A549 (cell line): Measurements from ENCODE around the gene SNTG2. TPM values are rescaled to one million over a fixed set of nuclear protein-coding genes. Genes with fewer than 3 reads are reported as not detected.

Source experiments
- ATAC-seq, 2 experiments: fragments of 200-7000 bp in 1 of 2; fragments of >200 bp in 1 of 2; cut with Nextera tagmentation in 1 of 2; cut with Tn5 transposase in 1 of 2; 3 replicates each; pipeline versions ENCODE4 v1.8.0 to v1.9.1; 2018 to 2020; ENCODE audit warnings: mild to moderate bottlenecking in 1 of 2, moderate library complexity in 1 of 2
- CTCF ChIA-PET: fragments of 300-600 bp; sonication (Branson Sonifier 250); formaldehyde crosslinking; extraction: SDS; loops from one replicate; lab custom pipeline; 2021; ENCODE audit warnings: antibody characterized with exemption, inconsistent platforms; lab: Yijun Ruan, JAX
- POLR2A ChIA-PET: fragments of 350-600 bp; formaldehyde crosslinking; extraction: SDS; loops from one replicate; lab custom pipeline; 2021; ENCODE audit warnings: antibody characterized with exemption, inconsistent platforms; lab: Yijun Ruan, JAX
- DNase-seq, 2 experiments: peaks; one replicate each; pipeline versions ENCODE4 v3.0.0 to v3.0.0-alpha.2; 2011 to 2016; ENCODE audit warnings: low read depth in 1 of 2, low spot score in 1 of 2
- FAIRE-seq: peaks from 2 replicates; lab custom pipeline; 2011; peaks lifted over from hg19 to GRCh38; lab: Jason Lieb, UNC
- H3K27ac ChIP-seq, 2 experiments: fragments of >200 bp; sonication (Bioruptor Twin); formaldehyde crosslinking; 3 replicates each; pipeline ENCODE4 v1.5.1; 2016 to 2017
- H3K4me1 ChIP-seq: fragments of >200 bp; sonication (Bioruptor Twin); formaldehyde crosslinking; 3 replicates; pipeline ENCODE4 v1.6.1; 2016
- H3K4me2 ChIP-seq: fragments of >200 bp; sonication (Bioruptor Twin); formaldehyde crosslinking; 3 replicates; pipeline ENCODE4 v1.6.1; 2016
- H3K4me3 ChIP-seq: fragments of >200 bp; sonication (Bioruptor Twin); formaldehyde crosslinking; 3 replicates; pipeline ENCODE4 v1.5.1; 2016
- H3K9me3 ChIP-seq: fragments of >200 bp; sonication (Bioruptor Twin); formaldehyde crosslinking; 3 replicates; pipeline ENCODE4 v1.6.1; 2016
- CBX2 ChIP-seq: fragments of 200-600 bp; sonication (generic); IDR thresholded peaks from 2 replicates; pipeline ENCODE4 v1.6.1; 2016; ENCODE audit warnings: low read depth, mild to moderate bottlenecking, borderline replicate concordance
- CHD2 ChIP-seq: fragments of 150-350 bp; IDR thresholded peaks from 2 replicates; pipeline ENCODE4 v1.6.1; 2014; ENCODE audit warnings: low read length; ENCODE audit not compliant: partially characterized antibody
- CHD4 ChIP-seq: fragments of 200-600 bp; sonication (generic); IDR thresholded peaks from 2 replicates; pipeline ENCODE4 v1.6.1; 2016; ENCODE audit warnings: antibody characterized with exemption, mild to moderate bottlenecking, borderline replicate concordance
- EHMT2 ChIP-seq: fragments of 200-600 bp; sonication (generic); IDR thresholded peaks from 2 replicates; pipeline ENCODE4 v1.6.1; 2016; ENCODE audit warnings: antibody characterized with exemption, low read depth, mild to moderate bottlenecking, moderate library complexity
- EP300 ChIP-seq, 2 experiments: fragments of >200 bp; sonication (Bioruptor Twin); formaldehyde crosslinking; IDR thresholded peaks; 2 replicates in 1 of 2; 3 replicates in 1 of 2; pipeline ENCODE4 v1.6.1; 2016 to 2017
- FOSB ChIP-seq: fragments of 250-450 bp; sonication (Bioruptor Pico); IDR thresholded peaks from 2 replicates; pipeline ENCODE4 v1.5.0; 2020; ENCODE audit warnings: mild to moderate bottlenecking, moderate library complexity
- HDAC2 ChIP-seq: fragments of 200-600 bp; sonication (generic); IDR thresholded peaks from 2 replicates; pipeline ENCODE4 v1.6.1; 2016
- HEYL ChIP-seq: fragments of 250-450 bp; sonication (Bioruptor Pico); IDR thresholded peaks from 2 replicates; pipeline ENCODE4 v1.8.0; 2021; ENCODE audit warnings: mild to moderate bottlenecking, moderate library complexity
- HOXB13 ChIP-seq: fragments of 250-450 bp; sonication (Bioruptor Pico); IDR thresholded peaks from 2 replicates; pipeline ENCODE4 v1.5.0; 2020; ENCODE audit warnings: low read depth, mild to moderate bottlenecking, moderate library complexity
- HOXB5 ChIP-seq: fragments of 250-450 bp; sonication (Bioruptor Pico); IDR thresholded peaks from 2 replicates; pipeline ENCODE4 v1.5.0; 2020; ENCODE audit warnings: mild to moderate bottlenecking, moderate library complexity
- KDM1A ChIP-seq: fragments of 200-600 bp; sonication (generic); IDR thresholded peaks from 2 replicates; pipeline ENCODE4 v1.6.1; 2016; ENCODE audit warnings: low read depth, mild to moderate bottlenecking
- MAFK ChIP-seq: fragments of 450-650 bp; IDR thresholded peaks from 2 replicates; pipeline ENCODE4 v1.6.1; 2014; ENCODE audit not compliant: partially characterized antibody
- NR3C1 ChIP-seq: fragments of >200 bp; sonication (Bioruptor Twin); formaldehyde crosslinking; IDR thresholded peaks from 3 replicates; pipeline ENCODE4 v1.6.1; 2017
- PHF8 ChIP-seq: fragments of 200-600 bp; sonication (generic); IDR thresholded peaks from 2 replicates; pipeline ENCODE4 v1.6.1; 2016; ENCODE audit warnings: low read depth, mild to moderate bottlenecking, antibody characterized with exemption, moderate library complexity, borderline replicate concordance
- POLR2AphosphoS2 ChIP-seq: conservative IDR thresholded peaks from 2 replicates; pipeline ENCODE4 v1.6.1; 2012; ENCODE audit warnings: low read length, improper control_type of control experiment, inconsistent platforms
- RARB ChIP-seq: fragments of 250-450 bp; sonication (Bioruptor Pico); IDR thresholded peaks from 2 replicates; pipeline ENCODE4 v1.8.0; 2021; ENCODE audit warnings: mild to moderate bottlenecking, moderate library complexity
- RCOR1 ChIP-seq: fragments of 150-350 bp; IDR thresholded peaks from 2 replicates; pipeline ENCODE4 v1.6.1; 2014; ENCODE audit warnings: antibody characterized with exemption, low read length, low read depth
- RNF2 ChIP-seq: fragments of 200-600 bp; sonication (generic); IDR thresholded peaks from 2 replicates; pipeline ENCODE4 v1.6.1; 2016; ENCODE audit warnings: low read depth, mild to moderate bottlenecking, antibody characterized with exemption, moderate library complexity, borderline replicate concordance
- TFCP2L1 ChIP-seq: fragments of 250-450 bp; sonication (Bioruptor Pico); IDR thresholded peaks from 2 replicates; pipeline ENCODE4 v1.5.0; 2021; ENCODE audit warnings: mild to moderate bottlenecking
- ZFP36 ChIP-seq: fragments of 450-650 bp; IDR thresholded peaks from 2 replicates; pipeline ENCODE4 v1.6.1; 2014; ENCODE audit warnings: borderline replicate concordance; ENCODE audit not compliant: partially characterized antibody
- ZNF302 ChIP-seq: fragments of 250-450 bp; sonication (Bioruptor Pico); IDR thresholded peaks from 2 replicates; pipeline ENCODE4 v1.9.0; 2021; ENCODE audit warnings: inconsistent platforms, mild to moderate bottlenecking, moderate library complexity
- ZSCAN20 ChIP-seq: fragments of 250-450 bp; sonication (Bioruptor Pico); IDR thresholded peaks from 2 replicates; pipeline ENCODE4 v1.8.0; 2022; ENCODE audit warnings: mild to moderate bottlenecking, moderate library complexity
- WGBS: methylation state at CpG from one replicate; pipeline ENCODE4 v1.1.6; 2017; ENCODE audit errors: missing lambda C conversion rate; 5-methylcytosine and 5-hydroxymethylcytosine counted together
- polyA plus RNA-seq, 4 experiments: library from polyadenylated mRNA; depleted of rRNA in 3 of 4; stranded (reverse); fragments of >200 nt; fragmentation: RNase III in 1 of 4; extraction: RNeasy Plus Mini Kit Qiagen cat#74134 plus additional on column Dnase treatment in 1 of 4; gene quantifications; 2 replicates in 3 of 4; 3 replicates in 1 of 4; pipeline ENCODE4 v1.2.3, GENCODE V29; 2011 to 2017
- TF ChIP-seq, protein P1 (sequence below): IDR thresholded peaks from 2 replicates; pipeline ENCODE4 v1.6.1; 2012; ENCODE audit warnings: low read depth, borderline replicate concordance
- TF ChIP-seq, protein P2 (sequence below): fragments of 250-450 bp; sonication (Bioruptor Pico); IDR thresholded peaks from 2 replicates; pipeline ENCODE4 v1.5.0; 2021; ENCODE audit warnings: mild to moderate bottlenecking, moderate library complexity, borderline replicate concordance
- TF ChIP-seq, protein P3 (sequence below): fragments of 450-650 bp; IDR thresholded peaks from 2 replicates; pipeline ENCODE4 v1.6.1; 2014; ENCODE audit warnings: antibody characterized with exemption
- TF ChIP-seq, protein P4 (sequence below): fragments of >200 bp; sonication (Bioruptor Twin); formaldehyde crosslinking; IDR thresholded peaks from 3 replicates; pipeline ENCODE4 v1.6.1; 2016
- TF ChIP-seq, protein P5 (sequence below): fragments of >200 bp; sonication (Bioruptor Twin); formaldehyde crosslinking; IDR thresholded peaks from 3 replicates; pipeline ENCODE4 v1.5.1; 2016

The SNTG2 gene
- polyA plus RNA-seq, 2 of the 4 experiments (the other 2 are of a cell fraction), result not detected

DNA sequence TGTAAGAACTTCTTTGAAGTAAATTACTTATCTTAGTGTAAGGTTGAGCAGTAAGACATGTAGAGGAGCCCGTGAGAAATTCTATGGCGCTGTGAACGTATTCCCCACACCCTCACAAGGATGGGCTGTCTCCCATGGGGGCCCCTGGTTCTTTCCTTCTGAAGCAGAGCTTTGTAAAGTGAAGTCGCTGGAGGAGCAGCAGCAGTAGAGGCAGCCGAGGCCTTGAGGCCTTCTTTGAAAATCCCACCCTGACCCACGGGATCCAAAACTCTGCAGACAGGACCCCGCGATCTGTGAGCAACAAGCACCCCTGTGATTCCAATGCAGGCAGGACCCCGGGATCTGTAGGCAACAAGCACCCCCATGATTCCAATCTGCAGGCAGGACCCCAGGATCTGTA lies 23.8 kb upstream of the SNTG2 start:
- peaks cover 4% of the 10 kb centered on the region; the same call in 2 of the 3 replicates for H3K9me3 ChIP-seq
- H3K4me1 ChIP-seq, result no peaks in the 10 kb centered on the region
- no peak for DNase-seq
- H3K4me3 ChIP-seq, result no peak overlapping the region
- H3K4me2 ChIP-seq, result no peak overlapping the region
- TF ChIP-seq, protein P1, sequence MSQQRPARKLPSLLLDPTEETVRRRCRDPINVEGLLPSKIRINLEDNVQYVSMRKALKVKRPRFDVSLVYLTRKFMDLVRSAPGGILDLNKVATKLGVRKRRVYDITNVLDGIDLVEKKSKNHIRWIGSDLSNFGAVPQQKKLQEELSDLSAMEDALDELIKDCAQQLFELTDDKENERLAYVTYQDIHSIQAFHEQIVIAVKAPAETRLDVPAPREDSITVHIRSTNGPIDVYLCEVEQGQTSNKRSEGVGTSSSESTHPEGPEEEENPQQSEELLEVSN, result no peak
- no peak for TF ChIP-seq RCOR1
- TF ChIP-seq POLR2AphosphoS2, result no peak
- no peak for FAIRE-seq
- no peak overlapping the region for H3K27ac ChIP-seq
- WGBS, result 3% methylated on average over 9 of the region's 9 CpGs
- ChIA-PET POLR2A (no interaction called here), CTCF (no interaction called here)
- no peak for ATAC-seq

DNA sequence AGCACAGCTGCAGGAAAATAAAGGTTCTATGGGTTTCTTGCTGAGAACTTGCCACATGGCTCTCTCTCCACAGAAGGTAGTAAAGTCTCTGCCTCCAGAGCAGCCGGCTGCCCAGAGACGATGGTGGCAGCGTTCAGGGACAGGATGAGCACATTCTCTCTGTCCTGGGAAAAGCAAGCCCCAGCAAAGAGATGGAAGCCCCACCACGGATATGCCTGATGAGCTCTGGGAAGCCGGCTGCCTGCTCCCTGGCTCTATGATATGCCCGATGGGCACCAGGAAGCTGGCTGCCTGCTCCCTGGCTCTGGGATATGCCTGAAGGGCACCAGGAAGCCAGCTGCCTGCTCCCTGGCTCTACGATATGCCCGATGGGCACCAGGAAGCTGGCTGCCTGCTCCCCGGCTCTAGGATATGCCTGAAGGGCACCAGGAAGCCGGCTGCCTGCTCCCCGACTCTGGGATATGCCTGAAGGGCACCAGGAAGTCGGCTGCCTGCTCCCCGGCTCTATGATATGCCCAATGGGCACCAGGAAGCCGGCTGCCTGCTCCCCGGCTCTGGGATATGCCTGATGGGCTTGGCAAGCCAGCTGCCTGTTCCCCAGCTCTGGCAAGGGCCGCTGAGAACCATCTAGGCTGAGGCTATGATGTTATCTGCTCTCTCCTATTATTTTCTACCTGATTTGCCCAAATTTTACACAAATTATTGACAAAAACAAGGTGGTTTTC lies 21.5 kb upstream of the SNTG2 start:
- TF ChIP-seq HOXB13 (no peak), CHD2 (no peak), EHMT2 (no peak), RCOR1 (no peak), KDM1A (no peak), POLR2AphosphoS2 (no peak), EP300 (IDR thresholded peaks at IDR 0.05) (no peak), ZSCAN20 (CRISPR knock-in tag) (no peak), CHD4 (no peak), RARB (CRISPR knock-in tag) (no peak), PHF8 (no peak), HEYL (CRISPR knock-in tag) (no peak), MAFK (no peak)
- TF ChIP-seq, protein P2, sequence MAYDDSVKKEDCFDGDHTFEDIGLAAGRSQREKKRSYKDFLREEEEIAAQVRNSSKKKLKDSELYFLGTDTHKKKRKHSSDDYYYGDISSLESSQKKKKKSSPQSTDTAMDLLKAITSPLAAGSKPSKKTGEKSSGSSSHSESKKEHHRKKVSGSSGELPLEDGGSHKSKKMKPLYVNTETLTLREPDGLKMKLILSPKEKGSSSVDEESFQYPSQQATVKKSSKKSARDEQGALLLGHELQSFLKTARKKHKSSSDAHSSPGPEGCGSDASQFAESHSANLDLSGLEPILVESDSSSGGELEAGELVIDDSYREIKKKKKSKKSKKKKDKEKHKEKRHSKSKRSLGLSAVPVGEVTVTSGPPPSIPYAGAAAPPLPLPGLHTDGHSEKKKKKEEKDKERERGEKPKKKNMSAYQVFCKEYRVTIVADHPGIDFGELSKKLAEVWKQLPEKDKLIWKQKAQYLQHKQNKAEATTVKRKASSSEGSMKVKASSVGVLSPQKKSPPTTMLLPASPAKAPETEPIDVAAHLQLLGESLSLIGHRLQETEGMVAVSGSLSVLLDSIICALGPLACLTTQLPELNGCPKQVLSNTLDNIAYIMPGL (CRISPR knock-in tag), result no peak
- TF ChIP-seq, protein P3, sequence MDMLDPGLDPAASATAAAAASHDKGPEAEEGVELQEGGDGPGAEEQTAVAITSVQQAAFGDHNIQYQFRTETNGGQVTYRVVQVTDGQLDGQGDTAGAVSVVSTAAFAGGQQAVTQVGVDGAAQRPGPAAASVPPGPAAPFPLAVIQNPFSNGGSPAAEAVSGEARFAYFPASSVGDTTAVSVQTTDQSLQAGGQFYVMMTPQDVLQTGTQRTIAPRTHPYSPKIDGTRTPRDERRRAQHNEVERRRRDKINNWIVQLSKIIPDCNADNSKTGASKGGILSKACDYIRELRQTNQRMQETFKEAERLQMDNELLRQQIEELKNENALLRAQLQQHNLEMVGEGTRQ, result no peak
- TF ChIP-seq, protein P4, sequence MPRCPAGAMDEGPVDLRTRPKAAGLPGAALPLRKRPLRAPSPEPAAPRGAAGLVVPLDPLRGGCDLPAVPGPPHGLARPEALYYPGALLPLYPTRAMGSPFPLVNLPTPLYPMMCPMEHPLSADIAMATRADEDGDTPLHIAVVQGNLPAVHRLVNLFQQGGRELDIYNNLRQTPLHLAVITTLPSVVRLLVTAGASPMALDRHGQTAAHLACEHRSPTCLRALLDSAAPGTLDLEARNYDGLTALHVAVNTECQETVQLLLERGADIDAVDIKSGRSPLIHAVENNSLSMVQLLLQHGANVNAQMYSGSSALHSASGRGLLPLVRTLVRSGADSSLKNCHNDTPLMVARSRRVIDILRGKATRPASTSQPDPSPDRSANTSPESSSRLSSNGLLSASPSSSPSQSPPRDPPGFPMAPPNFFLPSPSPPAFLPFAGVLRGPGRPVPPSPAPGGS, result no peak
- Histone ChIP-seq H3K27ac (no peak overlapping the region), H3K4me3 (no peak overlapping the region), H3K9me3 (peaks cover 4% of the 10 kb centered on the region; the same call in 2 of the 3 replicates), H3K4me2 (no peak overlapping the region), H3K4me1 (no peaks in the 10 kb centered on the region)
- WGBS, result 22% methylated on average over 9 of the region's 16 CpGs
- DNase-seq (no peak), ATAC-seq (no peak), FAIRE-seq (no peak)
- CTCF ChIA-PET, result no interaction called here
- POLR2A ChIA-PET, result no interaction called here

DNA sequence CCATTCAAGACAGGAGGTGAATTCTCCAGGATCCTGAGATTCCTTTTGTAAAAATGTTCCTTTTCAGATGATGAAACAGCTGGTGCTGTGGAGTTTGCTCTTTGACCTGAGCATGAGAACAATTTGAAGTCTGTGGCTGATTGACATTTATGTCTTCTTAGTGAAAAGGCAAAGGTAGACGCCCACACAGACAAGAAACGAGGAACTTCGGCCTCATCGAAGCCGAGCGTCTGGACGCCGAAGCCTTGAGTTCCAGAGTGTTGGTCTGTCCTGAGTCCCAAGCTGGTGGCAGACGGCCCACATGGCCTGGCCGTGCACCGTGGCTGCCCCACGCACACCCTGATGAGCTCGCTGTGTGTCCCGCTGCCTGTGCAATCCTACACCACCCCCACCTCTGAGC lies 20.7 kb upstream of the SNTG2 start:
- no peaks in the 10 kb centered on the region for H3K4me1 ChIP-seq
- peaks cover 7% of the 10 kb centered on the region; the same call in 2 of the 3 replicates for H3K9me3 ChIP-seq
- ATAC-seq (no peak), FAIRE-seq (no peak), DNase-seq (no peak)
- H3K4me2 ChIP-seq, result no peak overlapping the region
- 58% methylated on average over 14 of the region's 14 CpGs for WGBS
- ChIA-PET POLR2A (no interaction called here), CTCF (interaction anchor here (0.6 kb wide), 1 partner anchor 396 kb away, joined by 3 read pairs; no protein-coding TSS in a partner anchor)
- no peak overlapping the region for H3K27ac ChIP-seq
- H3K4me3 ChIP-seq, result no peak overlapping the region
- TF ChIP-seq, protein P5, sequence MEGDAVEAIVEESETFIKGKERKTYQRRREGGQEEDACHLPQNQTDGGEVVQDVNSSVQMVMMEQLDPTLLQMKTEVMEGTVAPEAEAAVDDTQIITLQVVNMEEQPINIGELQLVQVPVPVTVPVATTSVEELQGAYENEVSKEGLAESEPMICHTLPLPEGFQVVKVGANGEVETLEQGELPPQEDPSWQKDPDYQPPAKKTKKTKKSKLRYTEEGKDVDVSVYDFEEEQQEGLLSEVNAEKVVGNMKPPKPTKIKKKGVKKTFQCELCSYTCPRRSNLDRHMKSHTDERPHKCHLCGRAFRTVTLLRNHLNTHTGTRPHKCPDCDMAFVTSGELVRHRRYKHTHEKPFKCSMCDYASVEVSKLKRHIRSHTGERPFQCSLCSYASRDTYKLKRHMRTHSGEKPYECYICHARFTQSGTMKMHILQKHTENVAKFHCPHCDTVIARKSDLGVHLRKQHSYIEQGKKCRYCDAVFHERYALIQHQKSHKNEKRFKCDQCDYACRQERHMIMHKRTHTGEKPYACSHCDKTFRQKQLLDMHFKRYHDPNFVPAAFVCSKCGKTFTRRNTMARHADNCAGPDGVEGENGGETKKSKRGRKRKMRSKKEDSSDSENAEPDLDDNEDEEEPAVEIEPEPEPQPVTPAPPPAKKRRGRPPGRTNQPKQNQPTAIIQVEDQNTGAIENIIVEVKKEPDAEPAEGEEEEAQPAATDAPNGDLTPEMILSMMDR, result no peak
- TF ChIP-seq ZNF302 (CRISPR knock-in tag) (no peak), CHD4 (no peak), ZFP36 (no peak), RARB (CRISPR knock-in tag) (no peak), HOXB5 (CRISPR knock-in tag) (no peak), NR3C1 (no peak), TFCP2L1 (CRISPR knock-in tag) (no peak), RCOR1 (no peak), HDAC2 (no peak), ZSCAN20 (CRISPR knock-in tag) (no peak), FOSB (CRISPR knock-in tag) (no peak), RNF2 (no peak), CBX2 (no peak)
